Effector memory CD4-positive, alpha-beta T cell (primary cell): ENCODE data around the gene RNF215.

Experiments used
- DNase-seq, 3 donors: peaks; one replicate each; pipeline ENCODE4 v3.0.0-alpha.2; 2020
- H3K27ac ChIP-seq: 2 replicates; pipeline ENCODE4 v1.7.0; 2013; ENCODE audit warnings: mild to moderate bottlenecking, low read length, moderate library complexity; ENCODE audit not compliant: insufficient read depth, poor library complexity, severe bottlenecking
- H3K27me3 ChIP-seq: replicated peaks from 2 replicates; pipeline ENCODE4 v1.7.0; 2013; ENCODE audit warnings: mild to moderate bottlenecking, low read length; ENCODE audit not compliant: insufficient read depth, control insufficient read depth, poor library complexity, severe bottlenecking
- H3K36me3 ChIP-seq: 2 replicates; pipeline ENCODE4 v1.7.0; 2013; ENCODE audit warnings: mild to moderate bottlenecking, low read length, moderate library complexity; ENCODE audit not compliant: control insufficient read depth, insufficient read depth
- H3K4me1 ChIP-seq: 2 replicates; pipeline ENCODE4 v1.7.0; 2013; ENCODE audit warnings: low read length, mild to moderate bottlenecking; ENCODE audit not compliant: control insufficient read depth, insufficient read depth, poor library complexity, severe bottlenecking
- H3K4me3 ChIP-seq: 2 replicates; pipeline ENCODE4 v1.7.0; 2013; ENCODE audit warnings: low read length, low read depth, mild to moderate bottlenecking; ENCODE audit not compliant: insufficient read depth, poor library complexity, severe bottlenecking
- H3K9me3 ChIP-seq: 2 replicates; pipeline ENCODE4 v1.7.0; 2013; ENCODE audit warnings: mild to moderate bottlenecking, low read length, moderate library complexity; ENCODE audit not compliant: control insufficient read depth

Gene RNF215

GRCh38 chr22:30382340-30382739, 4.9 kb downstream of the RNF215 start:
- H3K4me3 ChIP-seq, result no peak overlapping the region
- H3K4me1 ChIP-seq, result peaks cover 6% of the 10 kb centered on the region
- DNase-seq, result no peak
- no peaks in the 10 kb centered on the region for H3K27me3 ChIP-seq
- no peaks in the 10 kb centered on the region for H3K36me3 ChIP-seq
- H3K27ac ChIP-seq, result no peak overlapping the region
- no peaks in the 10 kb centered on the region for H3K9me3 ChIP-seq

DNA sequence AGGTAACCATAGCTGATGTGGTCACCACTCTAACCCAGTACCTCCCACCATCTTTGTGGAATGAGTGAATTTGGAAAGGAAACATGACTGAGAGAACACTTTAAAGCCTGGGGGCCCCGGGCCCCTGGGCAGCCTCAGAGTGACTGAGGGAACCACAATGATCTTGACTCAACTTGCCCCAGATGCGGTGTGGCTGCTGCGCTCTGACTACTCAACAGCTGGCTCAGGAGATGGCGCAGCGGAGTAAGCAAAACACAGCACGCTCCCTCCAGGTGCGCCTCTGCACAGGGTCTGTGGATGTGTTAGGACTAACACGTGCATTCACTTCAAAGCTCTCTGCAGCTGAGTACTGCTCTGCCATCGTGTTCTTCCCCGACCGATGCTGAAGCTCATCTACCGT, 5.9 kb downstream of the RNF215 start:
- Histone ChIP-seq H3K4me1 (no peaks in the 10 kb centered on the region), H3K36me3 (no peaks in the 10 kb centered on the region), H3K9me3 (no peaks in the 10 kb centered on the region), H3K27ac (no peak overlapping the region), H3K4me3 (no peak overlapping the region), H3K27me3 (no peaks in the 10 kb centered on the region)
- no peak for DNase-seq

GRCh38 chr22:30380011-30380410, 7.2 kb downstream of the RNF215 start:
- no peaks in the 10 kb centered on the region for H3K27me3 ChIP-seq
- DNase-seq, result no peak
- no peaks in the 10 kb centered on the region for H3K36me3 ChIP-seq
- H3K4me1 ChIP-seq, result no peaks in the 10 kb centered on the region
- no peak overlapping the region for H3K4me3 ChIP-seq
- H3K27ac ChIP-seq, result no peak overlapping the region
- H3K9me3 ChIP-seq, result no peaks in the 10 kb centered on the region

DNA sequence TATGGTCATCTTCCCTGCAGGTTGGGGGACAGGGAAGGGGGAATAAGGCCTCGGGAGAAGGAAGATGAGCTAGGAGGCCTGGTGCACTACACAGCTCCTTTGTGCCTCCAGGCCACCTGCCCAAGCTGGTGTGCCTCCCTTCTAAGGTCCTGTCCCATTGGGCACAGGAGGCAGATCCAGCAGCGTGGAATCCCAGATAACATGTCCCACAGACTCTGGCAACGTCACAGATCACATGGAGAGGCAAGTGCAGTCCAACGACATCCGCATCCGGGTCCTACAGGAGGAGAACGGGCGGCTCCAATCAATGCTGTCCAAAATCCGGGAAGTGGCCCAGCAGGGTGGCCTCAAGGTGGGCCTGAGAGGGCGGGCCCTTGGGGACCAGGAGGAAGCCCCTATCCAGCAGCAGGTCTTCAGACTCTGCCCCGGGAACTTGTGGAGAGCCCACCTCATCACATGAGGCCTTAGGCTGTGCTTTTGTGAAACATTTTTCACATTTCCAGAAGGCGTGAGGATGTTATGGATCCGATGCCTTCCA, 11.8 kb downstream of the RNF215 start:
- H3K27ac ChIP-seq, result no peak overlapping the region
- DNase-seq, result no peak
- H3K9me3 ChIP-seq, result no peaks in the 10 kb centered on the region
- H3K27me3 ChIP-seq, result no peaks in the 10 kb centered on the region
- H3K4me1 ChIP-seq, result no peaks in the 10 kb centered on the region
- no peaks in the 10 kb centered on the region for H3K36me3 ChIP-seq
- no peak overlapping the region for H3K4me3 ChIP-seq

- H3K4me1 ChIP-seq, result no peaks in the 10 kb centered on the region
Observed at GRCh38 chr22:30373331-30374325, 13.6 kb downstream of the RNF215 start.

DNA sequence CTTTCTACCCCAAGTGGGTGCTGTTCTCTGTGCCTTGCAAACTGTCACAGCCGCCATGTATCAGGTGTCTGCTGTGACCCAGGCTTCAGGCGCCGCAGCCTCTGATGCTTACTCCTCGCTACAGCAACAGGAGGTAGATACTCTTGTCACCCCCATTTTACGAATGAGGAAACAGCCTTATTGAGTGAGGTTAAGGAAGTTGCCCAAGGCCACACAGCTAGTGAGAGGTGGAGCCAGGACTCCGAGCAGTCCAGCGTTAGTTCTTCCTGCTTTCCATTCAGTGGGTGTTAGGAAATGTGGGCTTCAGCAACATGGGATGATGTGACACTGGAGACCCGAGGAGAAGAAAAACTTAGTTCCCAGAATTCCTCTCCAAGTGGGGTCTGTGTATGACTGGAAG, 14.3 kb downstream of the RNF215 start:
- no peaks in the 10 kb centered on the region for H3K27me3 ChIP-seq
- no peaks in the 10 kb centered on the region for H3K4me1 ChIP-seq
- no peaks in the 10 kb centered on the region for H3K36me3 ChIP-seq
- no peak for DNase-seq
- no peak overlapping the region for H3K27ac ChIP-seq
- H3K4me3 ChIP-seq, result no peak overlapping the region
- no peaks in the 10 kb centered on the region for H3K9me3 ChIP-seq

More at GRCh38 chr22:30373331-30374325, 13.6 kb downstream of the RNF215 start:
- H3K9me3 ChIP-seq, result no peaks in the 10 kb centered on the region
- no peak overlapping the region for H3K4me3 ChIP-seq
- H3K27me3 ChIP-seq, result no peaks in the 10 kb centered on the region
- no peaks in the 10 kb centered on the region for H3K36me3 ChIP-seq
- no peak overlapping the region for H3K27ac ChIP-seq
- DNase-seq, result no peak

DNA sequence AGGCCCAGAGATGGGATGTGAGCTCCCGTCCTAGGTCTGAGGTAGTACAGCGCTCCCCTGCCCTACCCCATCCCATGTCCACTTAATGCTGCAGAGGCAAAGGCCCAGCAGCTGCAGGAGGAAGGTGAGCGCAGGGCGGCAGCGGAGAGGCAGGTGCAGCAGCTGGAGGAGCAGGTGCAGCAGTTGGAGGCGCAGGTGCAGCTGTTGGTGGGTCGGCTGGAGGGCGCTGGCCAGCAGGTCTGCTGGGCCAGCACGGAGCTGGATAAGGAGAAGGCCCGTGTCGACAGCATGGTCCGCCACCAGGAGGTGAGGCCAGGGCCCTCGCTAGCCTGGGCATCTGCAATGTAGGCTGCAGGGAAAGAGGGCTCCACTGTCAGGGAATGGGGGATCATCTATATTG, 15.2 kb downstream of the RNF215 start:
- no peak for DNase-seq
- Histone ChIP-seq H3K4me3 (no peak overlapping the region), H3K9me3 (no peaks in the 10 kb centered on the region), H3K27ac (no peak overlapping the region), H3K4me1 (no peaks in the 10 kb centered on the region), H3K36me3 (no peaks in the 10 kb centered on the region), H3K27me3 (no peaks in the 10 kb centered on the region)

- no peak for DNase-seq
- H3K9me3 ChIP-seq, result no peaks in the 10 kb centered on the region
- H3K4me1 ChIP-seq, result no peaks in the 10 kb centered on the region
- no peaks in the 10 kb centered on the region for H3K36me3 ChIP-seq
- H3K27me3 ChIP-seq, result no peaks in the 10 kb centered on the region
- H3K4me3 ChIP-seq, result no peak overlapping the region
- H3K27ac ChIP-seq, result no peak overlapping the region
Observed at GRCh38 chr22:30371321-30371720, 15.9 kb downstream of the RNF215 start.

- no peaks in the 10 kb centered on the region for H3K4me1 ChIP-seq
- H3K4me3 ChIP-seq, result no peak overlapping the region
- H3K27ac ChIP-seq, result no peak overlapping the region
- DNase-seq, result no peak
- H3K36me3 ChIP-seq, result no peaks in the 10 kb centered on the region
- no peaks in the 10 kb centered on the region for H3K9me3 ChIP-seq
- H3K27me3 ChIP-seq, result no peaks in the 10 kb centered on the region
Observed at GRCh38 chr22:30370641-30371230, 16.5 kb downstream of the RNF215 start.

- Histone ChIP-seq H3K27me3 (no peaks in the 10 kb centered on the region), H3K9me3 (no peaks in the 10 kb centered on the region), H3K4me1 (no peaks in the 10 kb centered on the region), H3K36me3 (no peaks in the 10 kb centered on the region), H3K4me3 (no peak overlapping the region), H3K27ac (no peak overlapping the region)
- DNase-seq, result no peak
Observed at GRCh38 chr22:30368420-30368819, 18.8 kb downstream of the RNF215 start.
